HT1080 (cell line): ENCODE data around the gene OR5AU1. TPM values are rescaled to one million over a fixed set of nuclear protein-coding genes. Genes with fewer than 3 reads are reported as not detected.
A peak's percentile ranks its signal among the peaks of the same experiment; 100 is the strongest.
"Not testable (repeated sequence)": the region's sequence is repeated elsewhere in the genome, so short reads cannot be mapped to it uniquely, and the experiment has no call there.

Source experiments
- DNase-seq: peaks from one replicate; pipeline ENCODE4 v3.0.0-alpha.2; 2015; ENCODE audit warnings: low read depth
- total RNA-seq: library from RNA; depleted of rRNA; stranded (reverse); fragments of >200 nt; shearing (Covaris generic); gene quantifications from 2 replicates; pipeline ENCODE4 v1.2.3, GENCODE V29; 2014

The OR5AU1 gene
- total RNA-seq, 1 experiment from 2014 or later = not detected

DNA sequence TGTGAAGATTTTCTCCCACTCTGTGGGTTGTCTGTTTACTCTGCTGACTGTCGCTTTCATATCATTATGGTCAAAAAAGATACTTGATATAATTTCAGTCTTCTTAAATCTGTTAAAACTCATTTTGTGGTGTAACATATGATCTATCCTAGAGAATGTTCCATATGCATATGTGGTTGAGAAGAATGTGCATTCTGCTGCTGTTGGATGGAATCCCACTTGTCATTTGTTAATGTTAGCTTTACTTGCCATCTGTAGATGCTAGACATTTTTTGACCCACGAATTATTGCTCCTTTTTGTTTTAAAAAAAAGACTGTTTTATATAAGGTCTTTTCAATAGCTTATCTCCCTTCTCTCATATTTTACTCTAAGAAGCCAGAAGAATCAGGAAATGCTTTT lies 26.3 kb upstream of the OR5AU1 start:
- DNase-seq = no peak

GRCh38 chr14:21171128-21171527 lies 15.3 kb upstream of the OR5AU1 start:
- DNase-seq = no peak

DNA sequence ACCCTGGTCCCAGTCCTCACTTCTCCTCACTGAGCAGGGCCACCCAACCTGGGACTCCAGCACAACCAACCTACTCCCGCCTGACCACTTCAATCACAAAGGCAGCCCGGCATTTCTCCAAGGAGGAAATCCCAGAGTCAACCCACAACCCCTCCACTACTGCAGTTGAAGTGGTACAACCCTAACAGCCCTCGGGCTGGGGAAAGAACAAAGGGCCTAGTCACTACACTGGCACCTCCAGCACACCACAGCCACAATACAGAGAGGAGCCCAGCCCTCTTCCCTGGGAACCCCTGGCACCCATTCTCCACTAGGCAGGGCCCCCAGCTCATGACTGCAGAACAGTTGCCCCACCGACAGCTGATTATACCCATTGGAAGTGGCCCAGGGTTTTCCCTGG lies 13.7 kb upstream of the OR5AU1 start:
- no peak for DNase-seq

DNA sequence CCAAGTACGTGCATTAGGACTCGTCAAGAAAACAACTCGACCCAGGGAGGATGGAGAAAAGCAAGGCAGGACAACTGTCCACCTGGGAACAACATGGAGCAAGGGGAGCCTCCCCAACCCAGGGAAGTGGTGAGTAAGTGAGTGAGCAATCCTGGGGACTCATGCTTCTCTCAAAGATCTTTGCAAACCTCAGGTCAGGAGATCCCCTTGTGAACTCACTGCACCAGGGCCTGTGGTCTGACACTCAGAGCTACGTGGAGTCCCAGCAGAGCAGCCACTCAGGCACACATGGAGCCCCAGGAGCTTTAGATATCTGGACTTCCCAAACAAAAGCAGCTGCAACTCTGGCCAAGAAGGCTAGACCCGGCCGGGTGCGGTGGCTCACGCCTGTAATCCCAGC lies 12.2 kb upstream of the OR5AU1 start:
- peak; percentile 80 for DNase-seq

DNA sequence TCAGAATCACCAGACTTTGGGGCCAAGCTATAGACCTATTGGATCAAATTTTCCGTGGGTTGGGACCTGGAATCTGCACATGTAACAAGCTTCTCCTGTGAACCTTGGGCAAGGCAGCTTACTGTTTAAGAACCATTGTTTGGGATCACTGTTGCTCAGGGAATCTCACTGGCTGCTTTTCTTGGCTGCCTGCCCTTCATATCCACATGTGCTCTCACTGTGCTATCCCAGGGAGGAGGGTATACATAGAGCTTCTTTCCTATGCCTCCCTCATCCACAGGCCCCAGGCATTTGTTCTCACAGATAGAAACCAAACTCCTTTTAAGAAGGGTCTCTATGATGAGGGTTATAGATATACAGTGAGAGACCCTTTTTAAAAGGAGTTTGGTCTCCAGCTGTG lies 9.8 kb upstream of the OR5AU1 start:
- DNase-seq = not testable (repeated sequence)

GRCh38 chr14:21165002-21165605 lies 9.2 kb upstream of the OR5AU1 start:
- DNase-seq = peak; percentile 31

DNA sequence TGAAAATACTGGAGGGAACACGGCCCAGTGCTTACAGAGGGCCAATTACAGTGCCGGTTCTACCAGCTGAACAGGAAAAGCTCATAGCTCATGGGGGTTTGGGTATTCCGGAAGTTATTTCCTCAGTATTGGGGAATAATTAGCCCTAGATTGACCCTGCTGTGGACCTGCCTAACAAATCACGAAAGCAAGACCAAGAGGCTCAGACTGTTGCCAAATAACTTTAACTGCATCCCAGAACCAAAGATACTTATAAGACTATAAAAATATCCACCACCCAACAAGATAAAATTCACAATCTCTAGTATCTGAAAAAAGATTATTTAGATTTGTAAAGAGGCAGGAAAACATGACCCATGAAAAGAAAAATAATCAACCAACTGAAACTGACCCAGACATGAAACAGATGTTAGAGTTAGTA lies 8.0 kb upstream of the OR5AU1 start:
- no peak for DNase-seq

GRCh38 chr14:21162081-21162480 lies 6.2 kb upstream of the OR5AU1 start:
- DNase-seq = no peak

GRCh38 chr14:21160061-21160610 lies 4.3 kb upstream of the OR5AU1 start:
- DNase-seq = no peak

GRCh38 chr14:21158175-21158574 lies 2.3 kb upstream of the OR5AU1 start:
- peak; percentile 71 for DNase-seq

GRCh38 chr14:21149641-21150367 lies 6.1 kb downstream of the OR5AU1 start:
- no peak for DNase-seq

DNA sequence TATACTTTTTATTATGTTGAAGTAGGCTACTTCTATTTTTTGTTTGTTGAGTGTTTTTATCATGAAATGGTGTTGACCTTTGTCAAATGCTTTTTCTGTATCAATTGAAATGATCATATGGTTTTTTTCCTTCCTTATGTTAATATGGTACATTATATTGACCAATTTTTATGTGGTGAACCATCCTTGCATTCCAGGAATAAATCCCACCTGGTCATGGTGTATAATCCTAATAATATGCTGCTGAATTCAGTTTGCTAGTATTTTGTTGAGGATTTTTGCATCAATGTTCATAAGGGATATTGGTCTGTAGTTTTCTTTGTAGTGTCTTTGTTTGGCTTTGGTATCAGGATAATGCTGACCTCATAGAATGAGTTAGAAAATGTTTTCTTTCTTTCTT lies 10.4 kb downstream of the OR5AU1 start:
- DNase-seq = no peak

DNA sequence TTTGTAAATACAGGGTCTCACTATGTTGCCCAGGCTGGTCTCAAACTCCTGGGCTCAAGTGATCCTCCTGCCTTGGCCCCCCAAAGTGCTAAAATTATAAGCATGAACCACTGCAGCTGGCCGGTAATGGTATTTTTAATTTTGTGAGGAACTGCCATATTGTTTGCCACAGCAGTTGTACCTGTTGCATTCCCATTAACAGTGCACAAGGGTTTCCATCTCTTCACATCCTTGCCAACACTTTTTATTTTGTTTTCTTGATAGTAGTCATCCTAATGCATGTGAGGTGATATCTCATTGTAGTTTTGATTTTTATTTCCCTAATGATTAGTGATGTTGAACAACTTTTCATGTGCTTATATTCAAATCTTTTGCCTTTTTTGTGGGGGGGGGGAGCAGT lies 13.5 kb downstream of the OR5AU1 start:
- no peak for DNase-seq

DNA sequence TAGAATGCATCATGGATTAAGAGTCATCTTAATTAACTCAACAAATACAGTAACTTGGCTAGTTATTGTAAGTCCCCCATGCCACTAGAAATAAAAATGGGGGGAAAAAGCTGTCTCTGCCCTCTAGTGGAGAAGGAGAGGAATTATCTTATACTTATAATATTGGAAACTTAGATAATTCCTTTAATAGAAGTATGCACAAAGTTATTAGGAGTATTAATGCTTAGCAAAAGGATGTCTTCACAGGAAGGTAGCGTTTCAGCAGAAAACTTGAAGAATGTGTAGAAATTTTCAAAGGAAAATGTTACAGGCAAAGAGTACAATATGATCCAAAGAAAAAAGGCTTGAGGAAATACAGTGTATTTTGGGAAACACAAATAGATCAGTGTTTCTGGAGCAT lies 19.8 kb downstream of the OR5AU1 start:
- no peak for DNase-seq

DNA sequence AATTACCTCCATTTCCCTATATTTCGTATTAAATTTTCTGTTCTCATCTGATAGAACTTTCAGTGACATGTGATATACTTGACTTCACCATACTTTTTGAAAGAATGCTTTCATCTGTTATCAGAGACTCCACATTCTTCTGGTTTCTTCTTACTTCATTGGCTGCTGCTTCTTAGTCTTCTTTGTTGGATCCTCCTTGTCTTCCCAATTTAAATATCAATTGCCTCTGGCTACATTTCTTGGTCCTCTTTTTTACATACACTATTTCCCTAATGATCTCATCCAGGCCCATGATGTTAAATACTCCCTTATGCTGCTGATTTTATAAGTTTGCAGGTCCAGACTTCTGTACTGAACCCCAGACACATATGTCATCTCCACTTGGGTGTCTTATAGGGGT lies 22.0 kb downstream of the OR5AU1 start:
- DNase-seq = no peak

GRCh38 chr14:21123429-21123828 lies 32.4 kb downstream of the OR5AU1 start:
- no peak for DNase-seq

DNA sequence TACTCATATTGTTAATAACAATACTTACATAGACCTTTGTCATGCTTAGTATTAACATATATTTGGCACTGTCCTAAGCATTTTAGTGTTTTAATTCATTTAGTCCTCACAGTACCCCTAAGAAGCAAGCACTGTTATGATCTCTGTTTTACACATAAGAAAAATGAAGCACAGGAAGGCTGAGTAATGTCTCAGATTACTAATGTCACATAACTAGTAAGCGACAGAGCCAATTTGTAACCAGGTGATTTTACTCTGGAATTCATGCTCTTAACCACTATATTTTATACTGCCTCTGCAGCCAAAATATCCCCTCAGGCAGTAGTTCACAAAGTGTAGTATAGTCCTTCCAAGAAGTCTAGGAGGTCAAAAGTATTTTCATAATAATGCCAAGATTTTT lies 34.7 kb downstream of the OR5AU1 start:
- no peak for DNase-seq

GRCh38 chr14:21120686-21121085 lies 35.2 kb downstream of the OR5AU1 start:
- DNase-seq = no peak

GRCh38 chr14:21118933-21119332 lies 36.9 kb downstream of the OR5AU1 start:
- no peak for DNase-seq

GRCh38 chr14:21113369-21113768 lies 42.5 kb downstream of the OR5AU1 start:
- DNase-seq = no peak

DNA sequence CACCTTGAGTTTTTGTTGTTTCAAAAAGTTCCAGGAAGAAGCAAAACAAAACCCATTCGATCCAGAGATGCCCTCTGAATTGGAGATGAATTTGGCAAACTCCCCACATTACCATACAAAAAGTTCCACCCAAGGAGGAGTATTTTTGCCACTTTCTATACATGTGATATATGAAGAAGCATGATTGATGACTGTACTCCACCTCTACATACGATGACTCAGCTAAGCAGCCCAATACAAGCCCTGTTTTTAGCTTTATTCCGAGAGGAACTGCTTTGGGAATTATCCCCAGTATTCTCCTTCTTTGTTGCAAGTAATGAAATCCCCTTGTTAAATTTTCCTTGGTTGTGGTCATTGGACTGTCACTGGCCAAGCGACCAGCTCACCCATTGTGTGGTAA lies 43.6 kb downstream of the OR5AU1 start:
- no peak for DNase-seq

- DNase-seq = peak; percentile 71
Measured at GRCh38 chr14:21109377-21110138, 46.3 kb downstream of the OR5AU1 start.
